Right lobe of liver (tissue), 4 donors: ENCODE measurements around the gene NOD2.

ENCODE experiments used
- CTCF ChIP-seq, 4 donors: fragments of 200-600 bp in 3 of 4; fragments of 450-650 bp in 1 of 4; IDR thresholded peaks; one replicate each; pipeline versions ENCODE4 v1.5.1 to v1.8.0; 2016 to 2022; ENCODE audit warnings: antibody characterized with exemption in 4 of 4, mild to moderate bottlenecking in 2 of 4
- POLR2A ChIP-seq: fragments of 450-650 bp; IDR thresholded peaks from one replicate; pipeline ENCODE4 v1.6.1; 2017; ENCODE audit warnings: antibody characterized with exemption, mild to moderate bottlenecking
- donor health status: DM: no; HTN: no; CAD: no.
- donor health status: DM: no; HTN: no; CAD: no.
- donor health status: DM: no; HTN: yes; CAD: no.

- TF ChIP-seq CTCF (IDR thresholded peaks at IDR 0.05): no peak
- no peak for TF ChIP-seq POLR2A
These were observed 8.5 kb upstream of the NOD2 start for GRCh38 chr16:50684823-50685461.
